ENCODE results near the gene MADCAM1. TPM values are rescaled to one million over a fixed set of nuclear protein-coding genes. Genes with fewer than 3 reads are reported as not detected.
A peak's percentile ranks its signal among the peaks of the same experiment; 100 is the strongest.

The MADCAM1 gene
- total and polyA plus RNA-seq, 10 of the 15 experiments (the other 5 are each of a cell fraction or from before 2014, with no cell fraction given) = 0.06 to 0.32 (median 0.31) TPM; not detected in 5

DNA sequence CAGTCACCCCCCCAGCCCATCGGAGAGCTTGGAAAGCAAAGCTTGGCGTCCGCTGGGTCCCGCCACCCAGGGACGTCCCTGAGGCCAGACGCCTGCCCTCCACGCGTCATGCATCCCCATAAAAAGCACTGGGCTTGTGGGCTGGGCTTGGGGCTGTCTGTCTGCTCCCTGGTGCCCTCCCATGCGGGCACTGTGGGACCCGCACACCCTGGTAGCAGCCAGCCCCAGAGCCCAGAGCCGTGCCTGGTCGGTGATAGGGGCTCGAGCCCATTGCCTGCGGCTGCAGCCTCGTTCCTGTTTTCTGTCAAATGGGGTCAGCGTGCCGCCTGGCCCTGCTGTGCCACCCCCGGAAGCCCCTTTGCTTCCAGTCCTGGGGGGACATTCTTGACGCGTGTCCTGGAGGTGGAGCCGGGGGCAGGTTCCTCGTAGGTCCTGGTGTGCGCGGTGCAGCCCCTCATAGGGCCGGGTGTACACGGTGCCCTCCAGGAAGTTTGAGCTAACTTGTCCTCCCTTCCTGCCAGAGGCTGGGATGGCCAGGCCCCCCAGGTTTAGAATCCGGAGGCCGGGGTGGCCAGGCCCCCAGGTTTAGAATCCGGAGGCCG, 43.2 kb downstream of the MADCAM1 start:
- Histone ChIP-seq H3K4me3 (no peak overlapping the region), H3K36me3 (ENCODE audit: control insufficient read depth in 2 of 2, insufficient read depth in 2 of 2, low read length in 1 of 2) (peaks cover 0 to 5% of the 10 kb centered on the region in 2 experiments; a peak in 3 of 4 replicates), H3K27me3 (replicated peaks in 1 of 2; ENCODE audit: control insufficient read depth in 2 of 2, insufficient read depth in 2 of 2, low read length in 1 of 2) (no peaks in the 10 kb centered on the region), H3K9me3 (replicated peaks; ENCODE audit: control insufficient read depth, insufficient read depth, low read length) (no peaks in the 10 kb centered on the region), H3K4me2 (ENCODE audit: control insufficient read depth, insufficient read depth) (no peak overlapping the region), H4K20me1 (ENCODE audit: control insufficient read depth, insufficient read depth) (no peaks in the 10 kb centered on the region; the same call in 1 of the 2 replicates), H3K27ac (ENCODE audit: control insufficient read depth, insufficient read depth) (no peak overlapping the region), H3K79me2 (ENCODE audit: control insufficient read depth, insufficient read depth, low read length) (no peaks in the 10 kb centered on the region; the same call in 1 of the 2 replicates), H3K9ac (ENCODE audit: control insufficient read depth, insufficient read depth, low read length) (no peak overlapping the region), H2AFZ (ENCODE audit: control insufficient read depth, low read depth, low read length) (no peak overlapping the region), H3K4me1 (ENCODE audit: control insufficient read depth, insufficient read depth, low read length) (no peaks in the 10 kb centered on the region)
- no peak for DNase-seq (ENCODE audit: low read depth, low spot score)
- intact Hi-C loops (cut with micrococcal nuclease; ENCODE audit: unreplicated experiment) = no loop called here
- in situ Hi-C loops (cut with MboI) = no loop called here
- CTCF ChIA-PET = no interaction called here
- SMC1A ChIA-PET (ENCODE audit: uncharacterized antibody, unreplicated experiment) = no interaction called here
- ATAC-seq = no peak
- RAD21 ChIA-PET (ENCODE audit: unreplicated experiment) = no interaction called here
- WGBS (ENCODE audit: insufficient coverage, insufficient replicate concordance, low lambda C conversion rate, missing lambda C conversion rate) = 93% methylated on average over 28 of the region's 30 CpGs
- TF ChIP-seq GATAD2B (conservative IDR thresholded peaks at IDR 0.05; ENCODE audit: low read depth) (no peak), POLR2A (IDR thresholded peaks at IDR 0.05; ENCODE audit: low read depth, low read length) (0 out of 2 replicates have a peak, but pooled peaks have one; percentile 6), YBX1 (IDR thresholded peaks at IDR 0.05) (no peak), TARDBP (IDR thresholded peaks at IDR 0.05; ENCODE audit: borderline replicate concordance) (no peak)
- POLR2A ChIA-PET = no interaction called here
- no TSS peak for BruUV-seq (replicated peaks)
- no peak for FAIRE-seq

DNA sequence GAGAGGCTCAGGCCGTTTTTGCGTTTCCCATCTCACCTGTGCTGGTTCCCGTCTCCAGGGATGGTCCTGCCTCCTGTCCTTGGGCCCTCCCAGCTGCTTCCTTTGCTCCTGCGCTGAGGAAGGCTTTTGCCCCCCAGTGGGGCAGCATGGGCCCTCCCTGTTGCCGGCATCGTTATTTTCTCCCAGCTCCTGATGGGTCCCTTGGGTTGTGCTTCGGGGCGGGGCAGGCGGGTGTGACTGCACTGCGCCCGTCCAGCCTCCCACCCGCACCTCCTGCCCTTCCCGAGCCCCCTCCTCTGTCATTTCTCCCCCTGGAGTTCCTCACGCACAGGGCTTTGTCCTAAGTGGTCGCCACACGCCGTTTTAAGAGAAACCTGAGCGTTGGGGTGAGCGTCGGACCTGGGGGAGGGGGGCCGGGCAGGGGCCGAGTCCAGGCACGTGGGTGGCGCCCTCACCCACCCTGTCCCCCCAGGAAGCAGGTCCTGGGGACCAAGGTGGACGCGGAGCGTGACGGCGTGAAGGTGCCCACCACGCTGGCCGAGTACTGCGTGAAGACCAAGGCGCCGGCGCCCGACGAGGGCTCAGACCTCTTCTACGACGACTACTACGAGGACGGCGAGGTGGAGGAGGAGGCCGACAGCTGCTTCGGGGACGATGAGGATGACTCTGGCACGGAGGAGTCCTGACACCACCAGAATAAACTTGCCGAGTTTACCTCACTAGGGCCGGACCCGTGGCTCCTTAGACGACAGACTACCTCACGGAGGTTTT, 44.8 kb downstream of the MADCAM1 start:
- TF ChIP-seq, protein P1, sequence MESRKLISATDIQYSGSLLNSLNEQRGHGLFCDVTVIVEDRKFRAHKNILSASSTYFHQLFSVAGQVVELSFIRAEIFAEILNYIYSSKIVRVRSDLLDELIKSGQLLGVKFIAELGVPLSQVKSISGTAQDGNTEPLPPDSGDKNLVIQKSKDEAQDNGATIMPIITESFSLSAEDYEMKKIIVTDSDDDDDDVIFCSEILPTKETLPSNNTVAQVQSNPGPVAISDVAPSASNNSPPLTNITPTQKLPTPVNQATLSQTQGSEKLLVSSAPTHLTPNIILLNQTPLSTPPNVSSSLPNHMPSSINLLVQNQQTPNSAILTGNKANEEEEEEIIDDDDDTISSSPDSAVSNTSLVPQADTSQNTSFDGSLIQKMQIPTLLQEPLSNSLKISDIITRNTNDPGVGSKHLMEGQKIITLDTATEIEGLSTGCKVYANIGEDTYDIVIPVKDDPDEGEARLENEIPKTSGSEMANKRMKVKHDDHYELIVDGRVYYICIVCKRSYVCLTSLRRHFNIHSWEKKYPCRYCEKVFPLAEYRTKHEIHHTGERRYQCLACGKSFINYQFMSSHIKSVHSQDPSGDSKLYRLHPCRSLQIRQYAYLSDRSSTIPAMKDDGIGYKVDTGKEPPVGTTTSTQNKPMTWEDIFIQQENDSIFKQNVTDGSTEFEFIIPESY (IDR thresholded peaks at IDR 0.05) = no peak
- TF ChIP-seq RELA (IDR thresholded peaks at IDR 0.05; ENCODE audit: borderline replicate concordance, partially characterized antibody) (no peak), ZBED1 (IDR thresholded peaks at IDR 0.05; ENCODE audit: borderline replicate concordance) (no peak), SRF (IDR thresholded peaks at IDR 0.05; ENCODE audit: low read depth in 2 of 2, low read length in 2 of 2) (no peak)
- Histone ChIP-seq H3K4me3 (no peak overlapping the region), H3K36me3 (ENCODE audit: control insufficient read depth in 2 of 2, insufficient read depth in 2 of 2, low read length in 1 of 2) (peaks cover 0 to 4% of the 10 kb centered on the region in 2 experiments; a peak in 3 of 4 replicates), H3K9me3 (replicated peaks; ENCODE audit: control insufficient read depth, insufficient read depth, low read length) (no peaks in the 10 kb centered on the region), H2AFZ (ENCODE audit: control insufficient read depth, low read depth, low read length) (no peak overlapping the region), H3K79me2 (ENCODE audit: control insufficient read depth, insufficient read depth, low read length) (no peaks in the 10 kb centered on the region), H3K4me1 (ENCODE audit: control insufficient read depth, insufficient read depth, low read length) (no peaks in the 10 kb centered on the region), H3K4me2 (ENCODE audit: control insufficient read depth, insufficient read depth) (no peak overlapping the region), H3K9ac (ENCODE audit: control insufficient read depth, insufficient read depth, low read length) (no peak overlapping the region), H3K27ac (ENCODE audit: control insufficient read depth, insufficient read depth) (no peak overlapping the region), H4K20me1 (ENCODE audit: control insufficient read depth, insufficient read depth) (no peaks in the 10 kb centered on the region; the same call in 1 of the 2 replicates), H3K27me3 (replicated peaks in 1 of 2; ENCODE audit: control insufficient read depth in 2 of 2, insufficient read depth in 2 of 2, low read length in 1 of 2) (no peaks in the 10 kb centered on the region)
- WGBS (ENCODE audit: insufficient coverage, insufficient replicate concordance, low lambda C conversion rate, missing lambda C conversion rate) = 97% methylated on average over 36 of the region's 51 CpGs
- in situ Hi-C loops (cut with MboI) = no loop called here
- DNase-seq (ENCODE audit: low read depth, low spot score) (no peak), ATAC-seq (no peak), FAIRE-seq (no peak)
- SMC1A ChIA-PET (ENCODE audit: uncharacterized antibody, unreplicated experiment) = no interaction called here
- RAD21 ChIA-PET (ENCODE audit: unreplicated experiment) = no interaction called here
- CTCF ChIA-PET = no interaction called here
- no TSS peak for BruUV-seq (replicated peaks)
- intact Hi-C loops (cut with micrococcal nuclease; ENCODE audit: unreplicated experiment) = no loop called here
- POLR2A ChIA-PET = no interaction called here
